T-helper 2 cell treated with Interferon-gamma antibody and Interleukin-4, amounts not matched to agents 5 μg/mL and 100 μg/mL, for 36 hours (primary cell): ENCODE data around the gene ZNF77.
"Not testable (repeated sequence)": the region's sequence is repeated elsewhere in the genome, so short reads cannot be mapped to it uniquely, and the experiment has no call there.

Source experiments
- DNase-seq: peaks from one replicate; pipeline ENCODE4 v3.0.0; 2021; ENCODE audit warnings: low spot score
- H3K27ac Mint-ChIP-seq: one replicate; pipeline ENCODE4 v1.8.0; 2021; ENCODE audit warnings: mild to moderate bottlenecking, mixed read lengths
- H3K27me3 Mint-ChIP-seq: one replicate; pipeline ENCODE4 v1.8.0; 2021; ENCODE audit warnings: low read depth, mixed read lengths
- H3K36me3 Mint-ChIP-seq: one replicate; pipeline ENCODE4 v1.8.0; 2021; ENCODE audit warnings: low read depth, mixed read lengths
- H3K4me1 Mint-ChIP-seq: one replicate; pipeline ENCODE4 v1.8.0; 2021; ENCODE audit warnings: low read depth, mixed read lengths
- H3K4me3 Mint-ChIP-seq: one replicate; pipeline ENCODE4 v1.8.0; 2022; ENCODE audit warnings: mild to moderate bottlenecking, moderate library complexity, mixed read lengths
- H3K9me3 Mint-ChIP-seq: one replicate; pipeline ENCODE4 v1.8.0; 2021; ENCODE audit warnings: mixed read lengths

ZNF77 gene

DNA sequence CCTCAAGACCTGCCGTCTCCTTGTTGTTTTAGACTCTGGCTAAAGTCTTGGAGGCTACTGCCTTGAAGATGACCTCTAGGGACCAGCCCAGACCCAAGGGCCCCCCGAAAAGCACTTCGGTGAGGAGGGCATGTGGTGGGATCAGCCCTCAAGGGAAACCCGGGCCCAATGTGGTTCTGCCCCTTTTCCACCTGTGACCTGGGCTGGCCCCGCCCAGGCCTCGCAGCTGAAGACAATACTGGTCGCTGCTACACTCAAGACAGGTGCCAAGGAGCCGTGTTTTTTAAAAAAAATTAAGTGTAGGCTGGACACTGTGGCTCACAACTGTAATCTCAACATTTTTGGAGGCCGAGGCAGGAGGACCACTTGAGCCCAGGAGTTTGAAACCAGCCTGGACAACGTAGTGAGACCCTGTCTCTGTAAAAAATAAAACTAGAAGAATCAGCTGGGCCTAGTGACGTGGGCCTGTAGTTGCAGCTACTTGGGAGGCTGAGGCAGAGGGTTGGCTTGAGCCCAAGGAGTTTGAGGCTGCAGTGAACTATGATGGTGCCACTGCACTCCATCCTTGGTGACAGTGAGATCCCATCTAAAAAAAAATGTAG lies 33.5 kb upstream of the ZNF77 start:
- no peak for DNase-seq
- Mint-ChIP-seq H3K4me1 (peaks cover 15% of the 10 kb centered on the region), H3K36me3 (no peaks in the 10 kb centered on the region), H3K27ac (no peak overlapping the region), H3K4me3 (peak overlapping the region; percentile 97), H3K27me3 (peaks cover 29% of the 10 kb centered on the region), H3K9me3 (no peaks in the 10 kb centered on the region)

DNA sequence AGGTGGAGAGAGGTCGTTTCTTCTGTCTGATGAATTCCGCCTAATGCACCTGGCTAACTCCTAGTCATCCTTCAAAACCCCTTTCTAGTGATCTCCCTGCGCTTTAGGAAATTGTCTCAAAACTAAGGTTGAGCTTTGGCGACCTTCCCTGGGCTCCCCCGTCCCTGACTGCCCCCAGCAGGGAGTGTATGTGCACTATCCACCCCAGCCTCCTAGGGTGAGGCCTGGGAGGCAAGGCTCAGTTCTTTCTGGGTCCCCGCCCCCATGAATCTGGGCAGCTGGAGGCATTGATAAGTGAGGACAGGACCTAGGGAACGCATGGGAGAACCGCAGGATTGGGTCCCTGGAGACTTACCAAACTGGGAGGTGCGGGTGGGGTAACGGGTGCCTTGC lies 33.0 kb upstream of the ZNF77 start:
- H3K27me3 Mint-ChIP-seq = peaks cover 26% of the 10 kb centered on the region
- H3K36me3 Mint-ChIP-seq = no peaks in the 10 kb centered on the region
- H3K4me1 Mint-ChIP-seq = peaks cover 15% of the 10 kb centered on the region
- H3K9me3 Mint-ChIP-seq = no peaks in the 10 kb centered on the region
- no peak for DNase-seq
- H3K4me3 Mint-ChIP-seq = peak overlapping the region; percentile 97
- H3K27ac Mint-ChIP-seq = no peak overlapping the region

DNA sequence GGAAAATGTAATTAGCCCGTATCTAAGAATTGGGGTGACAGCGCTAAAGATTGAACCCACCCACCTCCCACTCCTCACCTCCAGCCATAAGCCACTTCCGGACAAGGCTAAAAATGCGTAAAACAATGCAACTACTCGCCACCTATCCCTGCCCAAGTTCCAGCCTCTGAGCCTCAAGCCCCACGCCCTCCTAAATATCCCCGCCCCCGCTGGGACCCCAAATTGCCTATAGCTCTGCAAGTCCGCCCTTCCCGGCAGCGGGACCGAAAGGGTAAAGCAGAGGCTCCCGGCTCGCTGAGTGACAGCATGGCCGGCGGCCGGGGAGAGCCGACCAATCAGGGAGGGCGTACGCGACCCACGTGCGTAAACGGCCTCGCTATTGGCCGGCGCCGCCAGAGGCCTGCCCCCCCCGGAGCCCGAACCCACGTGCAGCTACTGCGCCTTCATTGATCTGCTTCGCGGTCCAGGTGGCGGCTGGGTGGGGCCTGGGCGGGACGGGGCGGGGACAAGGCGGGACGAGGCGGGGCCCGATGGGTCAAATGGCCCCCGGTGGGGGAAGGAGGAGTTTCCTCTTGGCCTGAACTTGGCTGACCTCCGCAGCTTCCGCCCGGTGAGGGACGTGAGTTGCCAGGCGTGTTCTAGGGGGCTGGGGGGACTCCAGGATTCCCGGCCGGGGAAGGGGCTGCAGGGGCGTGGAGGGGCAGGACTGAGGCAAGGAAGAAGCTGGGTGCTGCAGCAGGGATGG lies 32.4 kb upstream of the ZNF77 start, which contains the start of gene TLE6:
TLE6 (plus strand) TSS at position 564 of the 745 bp plus-strand sequence. CDS start 670 bp downstream, outside the sequence.
- Mint-ChIP-seq H3K27ac (peak within 1 kb of the TSS; percentile 85), H3K4me1 (peaks cover 15% of the 10 kb centered on the region), H3K36me3 (no peaks in the 10 kb centered on the region), H3K9me3 (no peaks in the 10 kb centered on the region), H3K4me3 (peak within 1 kb of the TSS; percentile 97), H3K27me3 (peaks cover 26% of the 10 kb centered on the region)
- peak; percentile 93 for DNase-seq

DNA sequence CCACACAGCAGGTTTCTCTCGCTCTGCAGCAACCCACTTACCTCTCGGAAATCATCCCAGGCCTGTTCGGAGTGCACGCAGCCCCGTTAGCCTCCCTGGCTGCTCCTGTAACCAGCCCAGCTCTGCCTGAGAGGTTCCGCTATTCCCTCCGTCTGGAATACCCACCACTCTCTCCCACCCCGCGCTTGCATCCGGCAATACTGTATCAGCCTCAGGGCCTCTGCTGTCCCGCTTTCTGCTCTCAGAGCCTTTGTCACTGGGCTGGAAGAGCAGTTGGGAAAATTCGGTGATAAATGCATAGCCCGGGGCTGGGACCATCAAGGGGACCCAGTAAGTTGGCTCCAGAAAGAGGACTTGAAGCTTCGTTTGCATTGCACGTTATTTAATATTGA lies 31.8 kb upstream of the ZNF77 start:
- Mint-ChIP-seq H3K4me3 (peak overlapping the region; percentile 97), H3K27me3 (peaks cover 22% of the 10 kb centered on the region), H3K27ac (peak overlapping the region; percentile 85), H3K36me3 (no peaks in the 10 kb centered on the region), H3K9me3 (no peaks in the 10 kb centered on the region), H3K4me1 (peaks cover 15% of the 10 kb centered on the region)
- DNase-seq = no peak

DNA sequence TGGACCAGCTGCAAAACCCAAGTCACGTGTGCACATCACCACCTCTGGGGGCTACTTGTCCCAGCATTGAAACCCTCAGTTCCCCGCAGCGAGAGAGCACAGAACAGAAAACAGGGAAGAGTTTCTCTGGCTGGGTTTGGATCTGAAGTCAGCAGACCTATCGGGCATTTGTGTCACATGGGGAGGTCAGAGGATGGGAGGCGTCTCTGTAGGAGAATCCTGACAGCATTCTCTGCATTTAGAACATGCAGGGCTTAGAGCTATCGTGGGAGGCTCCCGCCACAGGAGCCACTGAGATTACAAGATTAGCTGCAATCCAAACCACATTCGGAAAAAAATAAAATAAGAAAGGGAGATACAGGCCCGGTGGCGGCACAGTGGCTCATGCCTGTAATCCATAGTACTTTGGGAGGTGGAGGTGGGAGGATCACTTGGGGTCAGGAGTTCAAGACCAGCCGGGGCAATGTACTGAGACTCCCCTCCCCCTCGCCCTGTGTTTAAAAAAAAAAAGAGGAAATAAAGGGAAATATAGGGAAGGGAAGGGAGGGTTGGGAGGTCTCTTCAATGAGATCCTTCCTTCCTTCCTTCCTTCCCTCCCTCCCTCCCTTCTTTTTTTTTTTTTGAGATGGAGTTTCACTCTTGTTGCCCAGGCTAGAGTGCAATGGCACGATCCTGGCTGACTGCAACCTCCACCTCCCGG lies 29.7 kb upstream of the ZNF77 start:
- Mint-ChIP-seq H3K36me3 (no peaks in the 10 kb centered on the region), H3K4me3 (peak overlapping the region; percentile 38), H3K27ac (no peak overlapping the region), H3K9me3 (no peaks in the 10 kb centered on the region), H3K27me3 (peaks cover 22% of the 10 kb centered on the region), H3K4me1 (peaks cover 15% of the 10 kb centered on the region)
- DNase-seq = peak; percentile 47

DNA sequence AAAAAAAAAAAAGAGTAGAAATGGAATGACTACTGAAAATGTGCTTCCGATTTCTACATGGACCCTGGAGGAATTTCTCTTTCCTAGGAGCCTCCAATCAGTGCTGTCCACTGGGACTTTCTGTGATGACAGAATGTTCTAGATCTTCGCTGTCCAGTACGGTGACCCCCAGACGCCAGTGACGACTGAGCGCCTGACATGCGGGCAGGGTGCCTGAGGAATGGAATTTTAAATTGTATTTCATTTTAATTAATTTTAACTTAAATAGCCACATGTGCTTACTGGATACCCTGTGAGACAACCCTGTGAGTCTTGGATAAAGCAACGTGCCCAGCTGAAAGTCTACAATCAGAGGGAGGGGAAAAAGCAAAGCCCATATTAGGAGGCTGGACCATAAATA lies 28.5 kb upstream of the ZNF77 start:
- H3K4me3 Mint-ChIP-seq = no peak overlapping the region
- H3K27ac Mint-ChIP-seq = no peak overlapping the region
- no peaks in the 10 kb centered on the region for H3K36me3 Mint-ChIP-seq
- no peaks in the 10 kb centered on the region for H3K9me3 Mint-ChIP-seq
- H3K4me1 Mint-ChIP-seq = peaks cover 15% of the 10 kb centered on the region
- no peak for DNase-seq
- H3K27me3 Mint-ChIP-seq = peaks cover 22% of the 10 kb centered on the region

DNA sequence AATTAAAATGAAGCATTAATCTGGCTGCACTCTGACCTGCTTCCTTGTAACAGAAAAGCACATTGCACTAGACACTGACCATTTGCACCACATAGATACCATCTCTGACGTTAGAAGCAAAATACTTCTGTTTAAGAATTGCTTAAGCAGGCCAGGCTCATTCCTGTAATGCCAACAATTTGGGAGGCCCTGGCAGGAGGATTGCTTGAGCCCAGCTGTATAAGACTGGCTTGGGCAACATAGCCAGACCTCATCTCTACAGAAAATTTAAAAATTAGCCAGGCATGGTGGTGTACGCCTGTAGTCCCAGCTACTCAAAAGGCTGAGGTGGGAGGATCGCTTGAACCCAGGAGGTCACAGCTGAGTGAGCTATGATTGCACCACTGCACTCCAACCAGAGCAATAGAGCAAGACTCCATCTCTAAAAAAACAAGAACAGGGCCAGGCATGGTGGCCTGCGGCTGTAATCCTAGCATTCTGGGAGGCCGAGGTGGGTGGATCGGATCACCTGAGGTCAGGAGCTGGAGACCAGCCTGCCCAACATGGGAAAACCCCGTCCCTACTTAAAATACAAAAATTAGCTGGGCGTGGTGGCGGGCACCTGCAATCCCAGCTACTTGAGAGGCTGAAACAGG lies 25.5 kb upstream of the ZNF77 start:
- peaks cover 5% of the 10 kb centered on the region for H3K4me1 Mint-ChIP-seq
- H3K27me3 Mint-ChIP-seq = peaks cover 15% of the 10 kb centered on the region
- H3K9me3 Mint-ChIP-seq = no peaks in the 10 kb centered on the region
- H3K4me3 Mint-ChIP-seq = no peak overlapping the region
- H3K27ac Mint-ChIP-seq = no peak overlapping the region
- no peaks in the 10 kb centered on the region for H3K36me3 Mint-ChIP-seq
- DNase-seq = no peak

DNA sequence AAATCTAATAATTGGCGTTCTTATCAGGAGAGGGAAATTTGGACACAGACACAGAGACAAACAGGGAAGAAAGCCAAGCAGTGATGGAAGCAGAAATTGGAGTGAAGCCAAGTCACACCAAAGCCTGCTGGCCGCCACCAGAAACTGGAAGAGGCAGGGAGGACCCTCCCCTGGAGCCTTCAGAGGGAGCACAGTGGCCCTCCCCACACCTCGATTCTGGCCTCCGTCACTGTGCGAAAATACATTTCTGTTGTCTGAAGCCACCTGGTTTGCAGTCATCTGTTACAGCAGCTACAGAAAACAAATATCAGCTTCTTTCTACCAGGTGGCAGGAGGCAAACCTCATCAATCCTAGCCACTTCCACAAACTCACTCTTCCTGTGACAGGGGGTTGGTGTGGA lies 24.3 kb upstream of the ZNF77 start:
- Mint-ChIP-seq H3K27ac (no peak overlapping the region), H3K36me3 (no peaks in the 10 kb centered on the region), H3K4me1 (no peaks in the 10 kb centered on the region), H3K4me3 (no peak overlapping the region), H3K9me3 (no peaks in the 10 kb centered on the region), H3K27me3 (peaks cover 3% of the 10 kb centered on the region)
- DNase-seq = no peak

DNA sequence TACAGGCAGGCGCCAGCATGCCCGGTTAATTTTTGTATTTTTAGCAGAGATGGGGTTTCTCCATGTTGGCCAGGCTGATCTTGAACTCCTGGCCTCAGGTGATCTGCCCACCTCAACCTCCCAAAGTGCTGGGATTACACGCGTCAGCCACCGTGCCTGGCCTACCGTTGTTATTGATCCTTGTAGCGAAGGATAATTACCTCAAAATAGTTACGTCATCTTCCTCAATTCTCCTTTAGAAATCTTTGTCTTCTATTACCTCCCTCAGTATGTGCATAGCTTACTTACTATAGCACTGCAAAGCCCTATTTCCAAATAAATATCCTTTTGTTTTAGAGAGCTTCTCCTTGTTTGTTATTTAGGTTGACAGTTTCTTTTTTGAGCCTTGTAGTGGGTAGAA lies 23.2 kb upstream of the ZNF77 start:
- H3K27ac Mint-ChIP-seq = no peak overlapping the region
- H3K4me3 Mint-ChIP-seq = no peak overlapping the region
- H3K27me3 Mint-ChIP-seq = no peaks in the 10 kb centered on the region
- no peaks in the 10 kb centered on the region for H3K9me3 Mint-ChIP-seq
- H3K36me3 Mint-ChIP-seq = no peaks in the 10 kb centered on the region
- H3K4me1 Mint-ChIP-seq = no peaks in the 10 kb centered on the region
- no peak for DNase-seq

DNA sequence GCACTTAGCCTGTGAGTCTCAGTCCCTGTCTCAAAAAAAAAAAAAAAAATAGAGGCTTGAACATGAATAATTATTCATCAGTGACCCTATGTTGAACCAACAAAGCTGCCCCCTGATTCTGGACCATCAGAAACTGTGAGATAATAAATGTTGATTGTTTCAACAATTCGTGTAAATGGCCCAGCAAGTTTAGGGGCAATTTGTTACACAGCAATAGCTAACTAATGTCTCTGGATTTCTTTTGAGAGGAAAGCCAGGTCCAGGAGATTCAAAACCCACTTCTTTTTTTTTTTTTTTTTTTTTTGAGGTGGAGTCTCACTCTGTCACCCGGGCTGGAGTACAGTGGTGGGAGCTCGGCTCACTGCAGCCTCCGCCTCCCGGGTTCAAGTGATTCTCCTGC lies 20.1 kb upstream of the ZNF77 start:
- no peak for DNase-seq
- H3K9me3 Mint-ChIP-seq = no peaks in the 10 kb centered on the region
- H3K36me3 Mint-ChIP-seq = no peaks in the 10 kb centered on the region
- H3K27ac Mint-ChIP-seq = no peak overlapping the region
- H3K4me3 Mint-ChIP-seq = no peak overlapping the region
- peaks cover 2% of the 10 kb centered on the region for H3K4me1 Mint-ChIP-seq
- no peaks in the 10 kb centered on the region for H3K27me3 Mint-ChIP-seq

DNA sequence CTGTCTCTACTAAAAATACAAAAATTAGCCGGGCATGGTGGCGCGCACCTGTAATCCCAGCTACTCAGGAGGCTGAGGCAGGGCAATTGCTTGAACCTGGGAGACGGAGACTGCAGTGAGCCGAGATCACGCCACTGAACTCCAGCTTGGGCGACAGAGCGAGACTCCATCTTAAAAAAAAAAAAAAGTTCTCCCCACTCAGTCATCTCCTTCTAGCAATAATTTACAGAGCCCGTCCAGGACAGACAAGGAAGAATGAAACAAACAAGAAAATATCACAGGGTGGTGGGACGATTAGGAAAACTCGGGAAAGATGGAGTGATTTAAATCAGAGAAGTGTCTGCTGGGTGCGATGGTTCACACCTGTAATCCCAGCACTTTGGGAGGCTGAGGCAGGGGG lies 18.9 kb upstream of the ZNF77 start:
- H3K27ac Mint-ChIP-seq, H3K4me1 Mint-ChIP-seq, DNase-seq, H3K36me3 Mint-ChIP-seq, H3K9me3 Mint-ChIP-seq, H3K27me3 Mint-ChIP-seq, H3K4me3 Mint-ChIP-seq: not testable (repeated sequence)

DNA sequence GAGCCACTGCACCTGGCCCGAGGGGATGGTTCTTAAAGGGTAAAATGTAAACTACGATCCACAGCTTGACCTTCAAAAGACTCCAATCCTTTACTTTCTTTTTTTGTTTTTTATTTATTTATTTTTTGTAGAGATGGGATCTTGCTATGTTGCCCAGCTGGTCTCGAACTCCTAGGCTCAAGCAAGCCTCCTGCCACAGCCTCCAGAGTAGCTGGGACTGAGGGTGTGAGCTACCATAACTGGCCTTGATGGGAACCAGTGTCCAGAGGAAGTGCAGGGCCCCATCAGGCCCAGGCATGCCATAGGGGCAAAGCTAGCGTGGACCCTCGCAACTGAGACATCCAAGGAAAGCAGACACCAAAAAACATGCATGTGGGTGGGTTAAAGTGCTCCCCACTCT lies 18.4 kb upstream of the ZNF77 start:
- Mint-ChIP-seq H3K27me3 (peaks cover 2% of the 10 kb centered on the region), H3K36me3 (no peaks in the 10 kb centered on the region), H3K9me3 (no peaks in the 10 kb centered on the region), H3K4me3 (no peak overlapping the region), H3K27ac (no peak overlapping the region), H3K4me1 (peaks cover 2% of the 10 kb centered on the region)
- no peak for DNase-seq

DNA sequence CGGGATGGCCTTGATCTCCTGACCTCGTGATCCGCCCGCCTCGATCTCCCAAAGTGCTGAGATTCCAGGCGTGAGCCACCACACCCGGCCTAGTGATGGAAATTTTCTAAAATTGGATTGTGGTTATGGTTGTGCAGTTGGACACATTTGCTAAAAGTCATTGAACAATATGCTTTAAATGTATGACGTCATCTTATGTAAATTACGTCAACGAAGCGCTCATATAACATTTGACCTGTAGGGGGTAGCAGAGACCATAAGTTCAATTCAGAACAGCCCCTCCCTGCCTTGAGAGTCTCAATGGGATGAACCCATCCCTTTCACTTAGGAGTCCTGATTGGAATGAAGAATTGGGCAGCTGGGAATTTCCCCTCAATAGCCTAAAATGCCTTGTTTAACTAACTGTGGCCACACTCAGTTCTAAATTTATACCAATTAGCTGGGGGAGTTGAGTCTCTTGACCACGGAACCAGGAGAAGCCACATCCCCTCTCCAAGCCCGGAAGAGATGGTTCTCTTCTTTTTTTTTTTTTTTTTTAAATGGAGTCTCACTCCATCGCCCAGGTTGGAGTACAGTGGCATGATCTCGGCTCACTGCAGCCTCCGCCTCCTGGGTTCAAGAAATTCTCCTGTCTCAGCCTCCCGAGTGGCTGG lies 17.4 kb upstream of the ZNF77 start:
- Mint-ChIP-seq H3K9me3 (no peaks in the 10 kb centered on the region), H3K36me3 (no peaks in the 10 kb centered on the region), H3K27ac (no peak overlapping the region), H3K27me3 (peaks cover 2% of the 10 kb centered on the region), H3K4me3 (peak overlapping the region; percentile 34), H3K4me1 (peaks cover 2% of the 10 kb centered on the region)
- DNase-seq = peak; percentile 45
